GM18517 (cell line): Measurements from ENCODE around the gene EVPLL.
"Not testable (repeated sequence)": the region's sequence is repeated elsewhere in the genome, so short reads cannot be mapped to it uniquely, and the experiment has no call there.

Source experiments
- ATAC-seq: cut with Tn5 transposase; IDR thresholded peaks from one replicate; pipeline ENCODE4 v1.9.1; 2021; ENCODE audit warnings: mild to moderate bottlenecking, moderate library complexity; ENCODE audit not compliant: unreplicated experiment

EVPLL gene

GRCh38 chr17:18378614-18379013 is 1.0 kb downstream of the EVPLL start:
- not testable (repeated sequence) for ATAC-seq

- ATAC-seq, result no peak
These were observed 1.9 kb downstream of the EVPLL start for GRCh38 chr17:18379246-18380146.

GRCh38 chr17:18380471-18381157 is 3.0 kb downstream of the EVPLL start:
- ATAC-seq, result no peak

- ATAC-seq, result no peak
These were observed 3.8 kb downstream of the EVPLL start for GRCh38 chr17:18381158-18381952.

- no peak for ATAC-seq
These were observed 4.3 kb downstream of the EVPLL start for GRCh38 chr17:18381953-18382245.

- no peak for ATAC-seq
These were observed 5.0 kb downstream of the EVPLL start for GRCh38 chr17:18382441-18383078.

GRCh38 chr17:18383079-18383481 is 5.5 kb downstream of the EVPLL start:
- ATAC-seq, result not testable (repeated sequence)

- not testable (repeated sequence) for ATAC-seq
These were observed 6.7 kb downstream of the EVPLL start for GRCh38 chr17:18384271-18384670.

GRCh38 chr17:18387583-18387982 is 10.0 kb downstream of the EVPLL start:
- not testable (repeated sequence) for ATAC-seq

- ATAC-seq, result not testable (repeated sequence)
These were observed 10.7 kb downstream of the EVPLL start for GRCh38 chr17:18388266-18388665.

- not testable (repeated sequence) for ATAC-seq
These were observed 11.2 kb downstream of the EVPLL start for GRCh38 chr17:18388728-18389127.

- not testable (repeated sequence) for ATAC-seq
These were observed 24.5 kb downstream of the EVPLL start for GRCh38 chr17:18401872-18402590.

GRCh38 chr17:18403166-18403565 is 25.6 kb downstream of the EVPLL start:
- ATAC-seq, result peak; percentile 12

GRCh38 chr17:18403604-18404003 is 26.0 kb downstream of the EVPLL start:
- ATAC-seq, result peak; percentile 93

- not testable (repeated sequence) for ATAC-seq
These were observed 31.3 kb downstream of the EVPLL start for GRCh38 chr17:18408906-18409305.

GRCh38 chr17:18409321-18409720 is 31.7 kb downstream of the EVPLL start:
- ATAC-seq, result not testable (repeated sequence)

GRCh38 chr17:18410736-18411135 is 33.2 kb downstream of the EVPLL start:
- ATAC-seq, result not testable (repeated sequence)

GRCh38 chr17:18411377-18411864 is 33.8 kb downstream of the EVPLL start:
- not testable (repeated sequence) for ATAC-seq

GRCh38 chr17:18412001-18412538 is 34.5 kb downstream of the EVPLL start:
- peak; percentile 46 for ATAC-seq

- ATAC-seq, result not testable (repeated sequence)
These were observed 43.9 kb downstream of the EVPLL start for GRCh38 chr17:18421521-18421920.
